Measurements from ENCODE around the gene CCDC38. TPM values are rescaled to one million over a fixed set of nuclear protein-coding genes. Genes with fewer than 3 reads are reported as not detected.

CCDC38 gene
- total and polyA plus RNA-seq, 9 of the 15 experiments (the other 6 are each of a cell fraction or from before 2014, with no cell fraction given) = not detected

- TF ChIP-seq ZBTB40 (IDR thresholded peaks at IDR 0.05) (0 out of 2 replicates have a peak, but pooled peaks have one; percentile 13), ZBTB40 (CRISPR knock-in tag; IDR thresholded peaks at IDR 0.05) (no peak), SRSF3 (IDR thresholded peaks at IDR 0.05; ENCODE audit: insufficient read depth, low read length) (no peak), MLLT1 (IDR thresholded peaks at IDR 0.05) (0 out of 4 replicates have a peak, but pooled peaks of 1 of the 2 experiments have one; percentile 15)
Measured at GRCh38 chr12:95859344-95859816, 83.0 kb downstream of the CCDC38 start (continued).
